Spleen (tissue), 13 donors: ENCODE measurements around the gene ARHGAP6. TPM values are rescaled to one million over a fixed set of nuclear protein-coding genes. Genes with fewer than 3 reads are reported as not detected.

ENCODE experiments used
- DNase-seq: peaks from one replicate; pipeline ENCODE4 v3.0.0-alpha.2; 2020
- H3K27ac ChIP-seq, 8 donors: fragments of 200-600 bp; sonication (generic) in 7 of 8; 1 replicate in 4 of 8; 2 replicates in 4 of 8; pipeline versions ENCODE4 v1.5.0 to v1.8.0; 2016 to 2021; ENCODE audit warnings: inconsistent platforms in 4 of 8, mild to moderate bottlenecking in 4 of 8, moderate library complexity in 1 of 8
- H3K27me3 ChIP-seq, 7 donors: fragments of 200-600 bp; sonication (generic) in 6 of 7; replicated peaks in 1 of 7; 1 replicate in 4 of 7; 2 replicates in 3 of 7; pipeline versions ENCODE4 v1.5.0 to v1.8.0; 2016 to 2021; ENCODE audit warnings: inconsistent platforms in 3 of 7, mild to moderate bottlenecking in 1 of 7
- H3K36me3 ChIP-seq, 6 donors: fragments of 200-600 bp; sonication (generic) in 5 of 6; 1 replicate in 4 of 6; 2 replicates in 2 of 6; pipeline versions ENCODE4 v1.5.0 to v1.8.0; 2016 to 2021; ENCODE audit warnings: inconsistent platforms in 2 of 6
- H3K4me1 ChIP-seq, 6 donors: fragments of 200-600 bp; sonication (generic) in 5 of 6; 1 replicate in 3 of 6; 2 replicates in 3 of 6; pipeline versions ENCODE4 v1.5.0 to v1.8.0; 2016 to 2021; ENCODE audit warnings: inconsistent platforms in 3 of 6
- H3K4me3 ChIP-seq, 8 donors: fragments of 200-600 bp; sonication (generic) in 7 of 8; 1 replicate in 4 of 8; 2 replicates in 4 of 8; pipeline versions ENCODE4 v1.5.0 to v1.8.0; 2016 to 2021; ENCODE audit warnings: inconsistent platforms in 4 of 8, mild to moderate bottlenecking in 4 of 8, moderate library complexity in 2 of 8
- H3K9me3 ChIP-seq, 8 donors: fragments of 200-600 bp; sonication (generic) in 7 of 8; 1 replicate in 4 of 8; 2 replicates in 4 of 8; pipeline versions ENCODE4 v1.5.0 to v1.8.0; 2016 to 2021; ENCODE audit warnings: inconsistent platforms in 4 of 8
- CTCF ChIP-seq, 11 experiments: fragments of 200-600 bp in 7 of 11; fragments of 450-650 bp in 4 of 11; sonication (generic) in 4 of 11; IDR thresholded peaks in 8 of 11; conservative IDR thresholded peaks in 3 of 11; 1 replicate in 7 of 11; 2 replicates in 4 of 11; pipeline versions ENCODE4 v1.4.0 to v1.8.0; 2016 to 2021; ENCODE audit warnings: antibody characterized with exemption in 11 of 11, inconsistent platforms in 4 of 11, mild to moderate bottlenecking in 1 of 11
- POLR2A ChIP-seq, 3 donors: fragments of 450-650 bp; IDR thresholded peaks; one replicate each; pipeline ENCODE4 v1.5.1; 2017; ENCODE audit warnings: antibody characterized with exemption in 3 of 3, mild to moderate bottlenecking in 1 of 3
- POLR2AphosphoS5 ChIP-seq, 3 donors: sonication (generic); formaldehyde crosslinking; IDR thresholded peaks; one replicate each; pipeline ENCODE4 v1.5.1; 2017; ENCODE audit warnings: antibody characterized with exemption in 3 of 3
- WGBS, 5 donors: extraction: QIAGEN DNeasy Blood & Tissue Kit in 3 of 5; methylation state at CpG; one replicate each; pipeline versions ENCODE4 v1.1.5 to v1.1.7; 2013 to 2018; 5-methylcytosine and 5-hydroxymethylcytosine counted together
- intact Hi-C: fragments of 100-400 bp; cut with DNase I; formaldehyde crosslinking; loops from one replicate; pipeline ENCODE4 v1.15.0; 2023; ENCODE audit warnings: low total_unique reads
- long read RNA-seq, 2 donors: transcript quantifications; one replicate each; lab custom pipeline, GENCODE V29; 2026
- polyA plus RNA-seq, 3 donors: library from polyadenylated mRNA; stranded (reverse); fragments of 200-250 nt; gene quantifications; one replicate each; pipeline ENCODE4 v1.2.1, GENCODE V29; 2013
- total RNA-seq, 7 donors: library from RNA; depleted of rRNA in 3 of 7; stranded (reverse); fragments of >200 nt in 3 of 7; fragmentation: NEBNext Ultra II Directional in 4 of 7; extraction: Animal tissue kit (Norgen Biotek cat#: 25700) in 4 of 7; gene quantifications; one replicate each; pipeline versions ENCODE4 v1.1.0 to v1.2.1, GENCODE V29; 2016 to 2021
- donor health status: healthy with polysubstance abuse.
- donor health status: DM: no; HTN: no; CAD: no; lungs with moderate emphysema.
- donor health status: DM: no; HTN: no; CAD: no.
- donor health status: Bipolar disorder and iron deficiency.
- donor health status: healthy.
- donor health status: DM: no; HTN: no; CAD: no.
- donor health status: DM: yes; HTN: yes; CAD: no.

ARHGAP6 gene
- 10 to 100 TPM; 10.8 to 20.8 (median 14.9) TPM for total RNA-seq
- polyA plus RNA-seq: 1 to 10 TPM; 2.0 to 3.3 (median 2.7) TPM
- long read RNA-seq, donor 1, partial matches to known transcripts: 0 of 1 reads
- long read RNA-seq, donor 1, other reads (novel, unspliced or antisense): 0 of 1 reads
- long read RNA-seq, donor 2, partial matches to known transcripts: 0 of 2 reads
- long read RNA-seq, donor 2, other reads (novel, unspliced or antisense): 0 of 2 reads

GRCh38 chrX:11665168-11666111 lies at the start of gene ARHGAP6:
TSS of gene ARHGAP6 (minus strand) at chrX:11665920. CDS start at chrX:11664828, 1,092 bp downstream.
- TF ChIP-seq CTCF (IDR thresholded peaks at IDR 0.05 in 8 of 11, conservative IDR thresholded peaks at IDR 0.05 in 3 of 11) (no peak), POLR2AphosphoS5 (IDR thresholded peaks at IDR 0.05) (peak in 2 of 3 donors; percentile 8 to 36)
- H3K27me3 ChIP-seq: peaks cover 0 to 65% (median 21%) of the 10 kb centered on the region in 7 donors
- H3K27ac ChIP-seq: peak within 1 kb of the TSS in 7 of 8 donors; percentile 26 to 65 (median 46)
- no peaks in the 10 kb centered on the region for H3K36me3 ChIP-seq
- peak within 1 kb of the TSS; percentile 12 to 60 (median 30) for H3K4me3 ChIP-seq
- no peaks in the 10 kb centered on the region for H3K9me3 ChIP-seq
- H3K4me1 ChIP-seq: peaks cover 0 to 20% (median 6%) of the 10 kb centered on the region in 6 donors
- intact Hi-C loops: no loop called here
- DNase-seq: no peak
- WGBS, 5 donors: 3 to 33% (median 6%) methylated on average over 31 to 74 of the region's 74 CpGs

GRCh38 chrX:11704725-11705495 lies 39.2 kb upstream of the ARHGAP6 start:
- H3K4me1 ChIP-seq: no peaks in the 10 kb centered on the region
- peaks cover 0 to 3% (median 0%) of the 10 kb centered on the region in 7 donors for H3K27me3 ChIP-seq
- H3K9me3 ChIP-seq: no peaks in the 10 kb centered on the region
- TF ChIP-seq POLR2A (IDR thresholded peaks at IDR 0.05): no peak
- TF ChIP-seq CTCF (IDR thresholded peaks at IDR 0.05 in 8 of 11, conservative IDR thresholded peaks at IDR 0.05 in 3 of 11): no peak
- no peak for TF ChIP-seq POLR2AphosphoS5 (IDR thresholded peaks at IDR 0.05)
- WGBS, 5 donors: 55 to 71% (median 70%) methylated on average over 6 to 12 of the region's 12 CpGs
- intact Hi-C loops: no loop called here
- no peak overlapping the region for H3K27ac ChIP-seq
- no peak for DNase-seq
- H3K36me3 ChIP-seq: no peaks in the 10 kb centered on the region
- no peak overlapping the region for H3K4me3 ChIP-seq

GRCh38 chrX:11703855-11704254 lies 38.1 kb upstream of the ARHGAP6 start:
- WGBS, 5 donors: 71 to 94% (median 87%) methylated on average over 7 to 10 of the region's 10 CpGs
- DNase-seq: peak; percentile 62
- TF ChIP-seq CTCF (IDR thresholded peaks at IDR 0.05 in 8 of 11, conservative IDR thresholded peaks at IDR 0.05 in 3 of 11): no peak
- TF ChIP-seq POLR2AphosphoS5 (IDR thresholded peaks at IDR 0.05): no peak
- no peak for TF ChIP-seq POLR2A (IDR thresholded peaks at IDR 0.05)
- H3K27ac ChIP-seq: no peak overlapping the region
- no peaks in the 10 kb centered on the region for H3K4me1 ChIP-seq
- H3K27me3 ChIP-seq: peaks cover 0 to 3% (median 0%) of the 10 kb centered on the region in 7 donors
- H3K9me3 ChIP-seq: no peaks in the 10 kb centered on the region
- intact Hi-C loops: no loop called here
- no peaks in the 10 kb centered on the region for H3K36me3 ChIP-seq
- H3K4me3 ChIP-seq: no peak overlapping the region
